Body of pancreas (tissue), 4 donors: ENCODE data around the gene ADA. TPM values are rescaled to one million over a fixed set of nuclear protein-coding genes. Genes with fewer than 3 reads are reported as not detected.

Experiments
- ATAC-seq: fragments of 150-250 bp; one replicate; pipeline ENCODE4 v1.9.1; 2016
- DNase-seq, 4 donors: peaks; one replicate each; pipeline ENCODE4 v3.0.0-alpha.2; 2019
- H3K27ac ChIP-seq, 4 donors: fragments of 200-600 bp; sonication (generic); 1 replicate in 3 of 4; 2 replicates in 1 of 4; pipeline versions ENCODE4 v1.5.1 to v1.6.1; 2016 to 2019; ENCODE audit warnings: mild to moderate bottlenecking in 1 of 4, mixed read lengths in 1 of 4, moderate library complexity in 1 of 4
- H3K27me3 ChIP-seq, 2 donors: fragments of 200-600 bp; sonication (generic); one replicate each; pipeline ENCODE4 v1.6.0; 2016; ENCODE audit warnings: mild to moderate bottlenecking in 1 of 2
- H3K36me3 ChIP-seq, 2 donors: fragments of 200-600 bp; sonication (generic); replicated peaks in 1 of 2; 2 replicates each; pipeline ENCODE4 v1.5.1; 2016; ENCODE audit warnings: low read depth in 2 of 2; ENCODE audit not compliant: insufficient read depth in 1 of 2
- H3K4me1 ChIP-seq: fragments of 200-600 bp; sonication (generic); one replicate; pipeline ENCODE4 v1.6.0; 2016
- H3K4me3 ChIP-seq, 2 donors: fragments of 200-600 bp; sonication (generic); 1 replicate in 1 of 2; 2 replicates in 1 of 2; pipeline ENCODE4 v1.5.1; 2016 to 2019
- H3K9me3 ChIP-seq, 3 donors: fragments of 200-600 bp; sonication (generic); 1 replicate in 2 of 3; 2 replicates in 1 of 3; pipeline ENCODE4 v1.5.1; 2016
- POLR2A ChIP-seq, 3 donors: fragments of 450-650 bp; IDR thresholded peaks; one replicate each; pipeline ENCODE4 v1.6.1; 2016; ENCODE audit warnings: antibody characterized with exemption in 3 of 3, mild to moderate bottlenecking in 2 of 3
- WGBS, 2 donors: methylation state at CpG; one replicate each; pipeline ENCODE4 v1.1.5; 2017; 5-methylcytosine and 5-hydroxymethylcytosine counted together
- intact Hi-C: fragments of 100-400 bp; cut with DNase I; formaldehyde crosslinking; loops from one replicate; pipeline ENCODE4 v1.15.1; 2023
- total RNA-seq, 2 donors: library from RNA; depleted of rRNA; stranded (reverse); fragments of >200 nt; gene quantifications; one replicate each; pipeline ENCODE4 v1.1.0, GENCODE V29; 2016
- TF ChIP-seq, protein P1 (sequence below), 7 experiments: fragments of 450-650 bp in 4 of 7; fragments of 200-600 bp in 3 of 7; sonication (generic) in 3 of 7; IDR thresholded peaks; one replicate each; pipeline ENCODE4 v1.5.1; 2016 to 2019; ENCODE audit warnings: antibody characterized with exemption in 7 of 7

Gene ADA
- total RNA-seq, 2 donors from 2014 or later, result 3.3 to 7.8 TPM

DNA sequence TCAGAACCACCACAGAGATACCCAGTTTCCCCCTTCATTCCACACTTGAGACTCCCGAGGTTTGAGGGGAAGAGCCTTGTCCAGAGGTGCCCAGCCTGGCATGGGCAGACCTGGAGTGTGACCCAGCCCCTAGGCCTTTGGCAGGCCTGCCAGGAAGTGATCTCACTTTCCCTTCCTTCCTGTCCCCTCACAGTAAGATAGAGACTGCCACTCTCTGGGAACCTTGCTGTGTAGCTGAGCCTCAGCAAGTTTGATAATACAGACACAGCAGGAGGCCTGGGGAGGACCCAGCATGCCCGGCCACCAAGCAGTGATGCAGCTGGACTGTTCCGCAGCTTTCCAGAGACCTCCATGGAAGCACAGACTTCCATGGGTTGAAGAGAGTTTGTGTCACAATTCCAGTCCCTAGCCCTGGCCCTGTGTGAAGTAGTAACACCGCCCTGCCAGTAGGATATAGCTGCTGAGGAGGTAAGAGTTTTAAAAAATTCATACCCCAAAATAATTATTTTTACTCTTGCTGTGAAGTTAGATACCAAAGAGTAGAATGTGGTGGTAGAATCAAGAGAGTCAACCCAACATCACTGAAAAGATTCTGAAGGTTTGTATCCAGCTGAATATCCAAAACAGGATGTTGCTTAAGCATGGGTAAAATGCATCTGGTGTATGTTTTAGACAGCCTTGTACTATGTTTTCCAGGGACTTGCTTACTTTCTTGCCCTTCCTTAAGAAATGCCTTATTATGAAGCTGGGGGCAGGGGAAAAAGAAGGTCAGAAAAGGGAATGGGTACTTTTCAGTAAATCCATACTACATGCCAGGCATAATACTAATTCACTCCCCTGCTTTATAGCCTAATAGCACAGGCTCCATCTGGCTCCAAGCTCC is 52.8 kb downstream of the ADA start:
- H3K4me3 ChIP-seq, result no peak overlapping the region
- 72 to 79% methylated on average over 3 to 4 of the region's 4 CpGs for WGBS, 2 donors
- ATAC-seq, result no peak

DNA sequence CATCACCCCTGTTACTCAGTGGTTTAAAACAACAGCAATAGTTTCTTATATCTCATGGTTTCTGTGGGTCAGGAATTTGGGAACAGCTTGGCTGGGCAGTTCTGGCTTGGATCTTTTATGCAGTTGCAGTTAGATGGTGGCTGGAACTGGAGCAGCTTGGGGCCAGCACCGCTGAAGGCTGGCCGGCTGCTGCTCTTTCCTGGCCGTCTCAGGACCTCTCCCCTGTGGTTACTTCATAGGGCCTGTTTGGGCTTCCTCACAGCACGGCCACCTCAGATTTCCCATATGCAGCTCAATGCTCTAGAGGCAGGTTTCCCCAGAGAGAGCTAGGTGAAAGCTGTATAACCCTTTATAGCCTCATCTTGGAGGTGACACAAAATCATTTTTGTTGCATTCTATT is 53.6 kb downstream of the ADA start:
- H3K4me1 ChIP-seq, result peaks cover 22% of the 10 kb centered on the region
- WGBS, 2 donors, result 56 to 63% methylated on average over 4 of the region's 4 CpGs
- intact Hi-C loops, result no loop called here
- H3K36me3 ChIP-seq, result no peaks in the 10 kb centered on the region
- H3K27me3 ChIP-seq, result no peaks in the 10 kb centered on the region
- H3K9me3 ChIP-seq, result no peaks in the 10 kb centered on the region
- TF ChIP-seq, protein P1, sequence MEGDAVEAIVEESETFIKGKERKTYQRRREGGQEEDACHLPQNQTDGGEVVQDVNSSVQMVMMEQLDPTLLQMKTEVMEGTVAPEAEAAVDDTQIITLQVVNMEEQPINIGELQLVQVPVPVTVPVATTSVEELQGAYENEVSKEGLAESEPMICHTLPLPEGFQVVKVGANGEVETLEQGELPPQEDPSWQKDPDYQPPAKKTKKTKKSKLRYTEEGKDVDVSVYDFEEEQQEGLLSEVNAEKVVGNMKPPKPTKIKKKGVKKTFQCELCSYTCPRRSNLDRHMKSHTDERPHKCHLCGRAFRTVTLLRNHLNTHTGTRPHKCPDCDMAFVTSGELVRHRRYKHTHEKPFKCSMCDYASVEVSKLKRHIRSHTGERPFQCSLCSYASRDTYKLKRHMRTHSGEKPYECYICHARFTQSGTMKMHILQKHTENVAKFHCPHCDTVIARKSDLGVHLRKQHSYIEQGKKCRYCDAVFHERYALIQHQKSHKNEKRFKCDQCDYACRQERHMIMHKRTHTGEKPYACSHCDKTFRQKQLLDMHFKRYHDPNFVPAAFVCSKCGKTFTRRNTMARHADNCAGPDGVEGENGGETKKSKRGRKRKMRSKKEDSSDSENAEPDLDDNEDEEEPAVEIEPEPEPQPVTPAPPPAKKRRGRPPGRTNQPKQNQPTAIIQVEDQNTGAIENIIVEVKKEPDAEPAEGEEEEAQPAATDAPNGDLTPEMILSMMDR (IDR thresholded peaks at IDR 0.05), result no peak
- peak overlapping the region in 2 of 4 donors; percentile 19 to 30 for H3K27ac ChIP-seq
- H3K4me3 ChIP-seq, result no peak overlapping the region
- ATAC-seq, result no peak
- no peak for DNase-seq

More for the DNA sequence above, 52.8 kb downstream of the ADA start:
- Histone ChIP-seq H3K36me3 (no peaks in the 10 kb centered on the region), H3K9me3 (no peaks in the 10 kb centered on the region), H3K27me3 (no peaks in the 10 kb centered on the region), H3K4me1 (peaks cover 22% of the 10 kb centered on the region), H3K27ac (peak overlapping the region in 2 of 4 donors; percentile 19 to 30)
- TF ChIP-seq, protein P1 (IDR thresholded peaks at IDR 0.05), result no peak
- TF ChIP-seq POLR2A (IDR thresholded peaks at IDR 0.05), result no peak
- intact Hi-C loops, result no loop called here
- DNase-seq, result no peak

DNA sequence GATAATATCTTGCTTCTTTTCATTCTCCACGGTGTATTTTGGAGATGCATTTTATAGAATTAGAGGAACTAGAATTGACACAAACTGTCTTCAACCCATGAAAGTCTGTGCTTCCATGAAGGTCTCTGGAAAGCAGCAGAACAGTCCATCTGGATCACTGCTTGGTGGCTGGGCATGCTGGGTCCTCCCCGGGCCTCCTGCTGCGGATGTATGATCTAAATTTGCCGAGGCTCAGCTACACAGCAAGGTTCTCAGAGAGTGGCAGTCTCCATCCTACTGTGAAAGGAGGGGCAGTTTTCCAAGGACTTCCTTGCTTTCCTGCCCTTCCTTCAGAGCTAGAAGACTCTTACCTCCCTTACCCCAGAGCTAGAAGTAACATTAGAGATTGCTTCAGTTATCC is 54.0 kb downstream of the ADA start:
- 85 to 91% methylated on average over 3 to 4 of the region's 4 CpGs for WGBS, 2 donors
- Histone ChIP-seq H3K27me3 (no peaks in the 10 kb centered on the region), H3K27ac (peak overlapping the region in 1 of 4 donors; percentile 19), H3K4me1 (peaks cover 22% of the 10 kb centered on the region), H3K9me3 (no peaks in the 10 kb centered on the region), H3K4me3 (no peak overlapping the region), H3K36me3 (no peaks in the 10 kb centered on the region)
- no peak for TF ChIP-seq POLR2A (IDR thresholded peaks at IDR 0.05)
- TF ChIP-seq, protein P1 (IDR thresholded peaks at IDR 0.05), result no peak
- no peak for ATAC-seq
- no peak for DNase-seq
- intact Hi-C loops, result no loop called here

DNA sequence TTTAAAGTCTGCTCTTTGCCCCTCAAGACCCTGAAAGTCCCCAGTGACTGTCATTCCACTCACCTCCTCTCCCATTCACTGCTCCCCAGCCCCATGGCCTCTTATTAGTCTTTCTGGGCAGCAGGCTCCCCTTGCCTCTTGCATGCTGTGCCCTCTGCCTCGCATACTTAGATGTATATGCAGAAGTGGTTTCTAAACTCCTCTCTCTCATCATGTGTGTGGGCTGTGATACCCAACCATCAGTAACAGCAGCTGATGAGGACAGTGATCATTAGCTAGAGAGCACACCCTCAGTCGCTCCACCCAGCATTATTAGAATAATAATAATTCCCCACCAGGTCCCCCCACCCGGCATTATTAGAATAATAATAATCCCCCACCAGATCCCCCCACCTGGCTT is 54.6 kb downstream of the ADA start:
- peaks cover 19% of the 10 kb centered on the region for H3K4me1 ChIP-seq
- WGBS, 2 donors, result 80 to 88% methylated on average over 3 of the region's 3 CpGs
- H3K4me3 ChIP-seq, result no peak overlapping the region
- TF ChIP-seq, protein P1 (IDR thresholded peaks at IDR 0.05), result no peak
- no peak for TF ChIP-seq POLR2A (IDR thresholded peaks at IDR 0.05)
- H3K36me3 ChIP-seq, result no peaks in the 10 kb centered on the region
- no peaks in the 10 kb centered on the region for H3K27me3 ChIP-seq
- intact Hi-C loops, result no loop called here
- no peak for ATAC-seq
- no peaks in the 10 kb centered on the region for H3K9me3 ChIP-seq
- DNase-seq, result no peak
- no peak overlapping the region for H3K27ac ChIP-seq

DNA sequence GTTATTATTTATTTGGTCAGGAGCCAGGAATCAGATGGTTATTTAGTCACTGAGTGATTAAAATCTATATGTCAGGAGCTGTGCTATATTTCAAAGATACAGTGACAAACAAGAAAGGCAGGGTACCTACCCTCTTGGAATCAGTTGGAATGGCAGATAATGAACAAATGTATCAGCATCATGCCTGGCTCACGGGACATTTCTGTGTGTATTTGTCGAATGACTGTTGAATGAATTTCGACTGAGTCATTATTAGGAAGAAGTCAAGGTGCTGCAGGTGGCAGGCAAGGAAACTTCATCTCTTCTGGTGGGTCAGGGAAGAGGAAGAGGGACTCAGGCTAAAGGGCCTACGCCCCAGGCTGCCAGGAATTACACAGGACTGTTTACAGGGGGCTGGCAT is 55.5 kb downstream of the ADA start:
- no peaks in the 10 kb centered on the region for H3K27me3 ChIP-seq
- no peaks in the 10 kb centered on the region for H3K9me3 ChIP-seq
- DNase-seq, result no peak
- no peak overlapping the region for H3K4me3 ChIP-seq
- no peaks in the 10 kb centered on the region for H3K36me3 ChIP-seq
- H3K27ac ChIP-seq, result no peak overlapping the region
- peaks cover 10% of the 10 kb centered on the region for H3K4me1 ChIP-seq
- TF ChIP-seq, protein P1 (IDR thresholded peaks at IDR 0.05), result no peak
- TF ChIP-seq POLR2A (IDR thresholded peaks at IDR 0.05), result no peak
- WGBS, 2 donors, result 83 to 88% methylated on average over 4 of the region's 4 CpGs
- no peak for ATAC-seq
- intact Hi-C loops, result no loop called here
